Measurements from ENCODE around the gene CBFB. TPM values are rescaled to one million over a fixed set of nuclear protein-coding genes. Genes with fewer than 3 reads are reported as not detected.

The CBFB gene
- total and polyA plus RNA-seq, 2 of the 13 experiments (the other 11 are each of a cell fraction or from before 2014, with no cell fraction given) = 22.1 to 70.8 TPM

DNA sequence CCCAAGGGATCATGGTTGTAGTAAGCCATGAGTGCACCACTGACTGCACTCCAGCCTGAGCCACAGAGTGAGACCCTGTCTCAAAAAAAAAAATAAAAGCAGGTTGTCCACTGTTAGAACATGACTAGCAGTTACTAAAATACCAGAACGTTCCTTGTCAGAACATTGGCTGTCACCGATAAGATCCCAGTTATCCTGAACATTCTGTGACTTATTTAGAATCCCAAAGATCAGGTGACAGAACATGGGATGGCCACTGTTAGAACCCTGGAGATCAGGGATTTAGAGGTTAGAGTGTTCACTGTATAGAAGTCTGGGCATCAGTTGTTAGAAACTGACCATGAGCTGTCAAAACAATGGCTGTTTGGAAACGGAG, 32.0 kb upstream of the CBFB start (continued):
- TF ChIP-seq, protein P1, sequence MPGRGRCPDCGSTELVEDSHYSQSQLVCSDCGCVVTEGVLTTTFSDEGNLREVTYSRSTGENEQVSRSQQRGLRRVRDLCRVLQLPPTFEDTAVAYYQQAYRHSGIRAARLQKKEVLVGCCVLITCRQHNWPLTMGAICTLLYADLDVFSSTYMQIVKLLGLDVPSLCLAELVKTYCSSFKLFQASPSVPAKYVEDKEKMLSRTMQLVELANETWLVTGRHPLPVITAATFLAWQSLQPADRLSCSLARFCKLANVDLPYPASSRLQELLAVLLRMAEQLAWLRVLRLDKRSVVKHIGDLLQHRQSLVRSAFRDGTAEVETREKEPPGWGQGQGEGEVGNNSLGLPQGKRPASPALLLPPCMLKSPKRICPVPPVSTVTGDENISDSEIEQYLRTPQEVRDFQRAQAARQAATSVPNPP (CRISPR knock-in tag; IDR thresholded peaks at IDR 0.05) = no peak
- no peak for TF ChIP-seq ERF (CRISPR knock-in tag; IDR thresholded peaks at IDR 0.05)

- H3K27ac ChIP-seq (ENCODE audit: extremely low read length, insufficient read depth, low read length) = no peak overlapping the region
- in situ Hi-C loops (cut with HindIII; ENCODE audit: extremely low pct_ligation_motif_present, low pct_unique_long_range_greater_than_20kb) (no loop called here), intact Hi-C loops (cut with micrococcal nuclease; ENCODE audit: unreplicated experiment) (no loop called here)
- no peaks in the 10 kb centered on the region for H3K36me3 ChIP-seq (replicated peaks in 1 of 2; ENCODE audit: control insufficient read depth in 1 of 2, insufficient read depth in 2 of 2, low read length in 2 of 2)
- no peak overlapping the region for H2AFZ ChIP-seq (ENCODE audit: low read length)
- ChIA-PET CTCF (ENCODE audit: low intra/inter-chr PET ratio, low total read pairs) (no interaction called here), POLR2A (no interaction called here)
- no peak for ATAC-seq
- DNase-seq (ENCODE audit: low spot score) = no peak
- H4K20me1 ChIP-seq (ENCODE audit: insufficient read depth, low read length) = no peaks in the 10 kb centered on the region
- no peak overlapping the region for H3K9ac ChIP-seq (ENCODE audit: insufficient read depth, low read depth, low read length)
- 87% methylated on average over 80 of the region's 89 CpGs for WGBS (ENCODE audit: low lambda C conversion rate)
- BruUV-seq (replicated peaks) = no TSS peak
- TF ChIP-seq EEA1 (CRISPR knock-in tag; IDR thresholded peaks at IDR 0.05; ENCODE audit: borderline replicate concordance) (no peak), EED (CRISPR knock-in tag; IDR thresholded peaks at IDR 0.05) (no peak), TFE3 (CRISPR knock-in tag; IDR thresholded peaks at IDR 0.05) (no peak), ZKSCAN1 (IDR thresholded peaks at IDR 0.05; ENCODE audit: low read length) (no peak), RFX1 (IDR thresholded peaks at IDR 0.05) (no peak), ELF4 (CRISPR knock-in tag; IDR thresholded peaks at IDR 0.05; ENCODE audit: borderline replicate concordance) (no peak)
- TF ChIP-seq, protein P2, sequence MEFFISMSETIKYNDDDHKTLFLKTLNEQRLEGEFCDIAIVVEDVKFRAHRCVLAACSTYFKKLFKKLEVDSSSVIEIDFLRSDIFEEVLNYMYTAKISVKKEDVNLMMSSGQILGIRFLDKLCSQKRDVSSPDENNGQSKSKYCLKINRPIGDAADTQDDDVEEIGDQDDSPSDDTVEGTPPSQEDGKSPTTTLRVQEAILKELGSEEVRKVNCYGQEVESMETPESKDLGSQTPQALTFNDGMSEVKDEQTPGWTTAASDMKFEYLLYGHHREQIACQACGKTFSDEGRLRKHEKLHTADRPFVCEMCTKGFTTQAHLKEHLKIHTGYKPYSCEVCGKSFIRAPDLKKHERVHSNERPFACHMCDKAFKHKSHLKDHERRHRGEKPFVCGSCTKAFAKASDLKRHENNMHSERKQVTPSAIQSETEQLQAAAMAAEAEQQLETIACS (CRISPR knock-in tag; IDR thresholded peaks at IDR 0.05) = no peak
- TF ChIP-seq, protein P3, sequence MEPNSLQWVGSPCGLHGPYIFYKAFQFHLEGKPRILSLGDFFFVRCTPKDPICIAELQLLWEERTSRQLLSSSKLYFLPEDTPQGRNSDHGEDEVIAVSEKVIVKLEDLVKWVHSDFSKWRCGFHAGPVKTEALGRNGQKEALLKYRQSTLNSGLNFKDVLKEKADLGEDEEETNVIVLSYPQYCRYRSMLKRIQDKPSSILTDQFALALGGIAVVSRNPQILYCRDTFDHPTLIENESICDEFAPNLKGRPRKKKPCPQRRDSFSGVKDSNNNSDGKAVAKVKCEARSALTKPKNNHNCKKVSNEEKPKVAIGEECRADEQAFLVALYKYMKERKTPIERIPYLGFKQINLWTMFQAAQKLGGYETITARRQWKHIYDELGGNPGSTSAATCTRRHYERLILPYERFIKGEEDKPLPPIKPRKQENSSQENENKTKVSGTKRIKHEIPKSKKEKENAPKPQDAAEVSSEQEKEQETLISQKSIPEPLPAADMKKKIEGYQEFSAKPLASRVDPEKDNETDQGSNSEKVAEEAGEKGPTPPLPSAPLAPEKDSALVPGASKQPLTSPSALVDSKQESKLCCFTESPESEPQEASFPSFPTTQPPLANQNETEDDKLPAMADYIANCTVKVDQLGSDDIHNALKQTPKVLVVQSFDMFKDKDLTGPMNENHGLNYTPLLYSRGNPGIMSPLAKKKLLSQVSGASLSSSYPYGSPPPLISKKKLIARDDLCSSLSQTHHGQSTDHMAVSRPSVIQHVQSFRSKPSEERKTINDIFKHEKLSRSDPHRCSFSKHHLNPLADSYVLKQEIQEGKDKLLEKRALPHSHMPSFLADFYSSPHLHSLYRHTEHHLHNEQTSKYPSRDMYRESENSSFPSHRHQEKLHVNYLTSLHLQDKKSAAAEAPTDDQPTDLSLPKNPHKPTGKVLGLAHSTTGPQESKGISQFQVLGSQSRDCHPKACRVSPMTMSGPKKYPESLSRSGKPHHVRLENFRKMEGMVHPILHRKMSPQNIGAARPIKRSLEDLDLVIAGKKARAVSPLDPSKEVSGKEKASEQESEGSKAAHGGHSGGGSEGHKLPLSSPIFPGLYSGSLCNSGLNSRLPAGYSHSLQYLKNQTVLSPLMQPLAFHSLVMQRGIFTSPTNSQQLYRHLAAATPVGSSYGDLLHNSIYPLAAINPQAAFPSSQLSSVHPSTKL (CRISPR knock-in tag; IDR thresholded peaks at IDR 0.05) = no peak
- H3K9me3 ChIP-seq (ENCODE audit: low read length) = no peaks in the 10 kb centered on the region
- no peak overlapping the region for H3K4me2 ChIP-seq (ENCODE audit: low read depth, low read length)
- no peaks in the 10 kb centered on the region for H3K79me2 ChIP-seq (ENCODE audit: insufficient read depth, low read length)
- FAIRE-seq = no peak
- H3K4me3 ChIP-seq (replicated peaks in 1 of 3; ENCODE audit: insufficient read depth in 1 of 3, low read depth in 2 of 3, low read length in 3 of 3) = no peak overlapping the region
- no peaks in the 10 kb centered on the region for H3K27me3 ChIP-seq (ENCODE audit: control insufficient read depth in 1 of 2, insufficient read depth in 2 of 2, low read length in 2 of 2)
- H3K4me1 ChIP-seq (ENCODE audit: insufficient read depth, low read length) = peaks cover 33% of the 10 kb centered on the region
Observed at GRCh38 chr16:67000384-67001351, 28.3 kb upstream of the CBFB start.
